ENCODE measurements around the gene FAM13A.

GRCh38 chr4:88860586-88860985 lies 196.4 kb downstream of the FAM13A start:
- TF ChIP-seq POLR2AphosphoS5 (IDR thresholded peaks at IDR 0.05) = peak in 1 of 3 donors; percentile 57
- TF ChIP-seq EP300 (IDR thresholded peaks at IDR 0.05) = no peak
- no peak for TF ChIP-seq POLR2A (IDR thresholded peaks at IDR 0.05)
